Loucy (cell line): ENCODE data around the gene CYTH4.

Source experiments
- H2AFZ ChIP-seq: fragments of 200-600 bp; sonication (generic); 2 replicates; pipeline ENCODE4 v1.6.0; 2016; ENCODE audit warnings: antibody characterized with exemption, mild to moderate bottlenecking, low read length, moderate library complexity
- H3F3A ChIP-seq: fragments of 200-600 bp; 2 replicates; pipeline ENCODE4 v1.6.0; 2016; ENCODE audit warnings: antibody characterized with exemption, low read depth, mild to moderate bottlenecking
- H3K27me3 ChIP-seq: fragments of 200-600 bp; sonication (generic); 2 replicates; pipeline ENCODE4 v1.6.1; 2014; ENCODE audit warnings: low read length, mild to moderate bottlenecking; ENCODE audit not compliant: insufficient read depth, poor library complexity, severe bottlenecking
- H3K36me3 ChIP-seq: fragments of 200-600 bp; sonication (generic); 2 replicates; pipeline ENCODE4 v1.6.1; 2016; ENCODE audit warnings: low read length; ENCODE audit not compliant: insufficient read depth
- H3K4me1 ChIP-seq: fragments of 200-600 bp; sonication (generic); 2 replicates; pipeline ENCODE4 v1.5.1; 2014; ENCODE audit warnings: low read length, mild to moderate bottlenecking; ENCODE audit not compliant: insufficient read depth, poor library complexity, severe bottlenecking
- H3K4me2 ChIP-seq: fragments of 200-600 bp; sonication (generic); 2 replicates; pipeline ENCODE4 v1.6.0; 2014; ENCODE audit warnings: antibody characterized with exemption, low read length, low read depth, mild to moderate bottlenecking; ENCODE audit not compliant: poor library complexity, severe bottlenecking
- H3K4me3 ChIP-seq: fragments of 200-600 bp; sonication (generic); 2 replicates; pipeline ENCODE4 v1.5.1; 2014; ENCODE audit warnings: low read length, mild to moderate bottlenecking, mixed read lengths; ENCODE audit not compliant: poor library complexity, severe bottlenecking
- H3K79me2 ChIP-seq: fragments of 200-600 bp; sonication (generic); 2 replicates; pipeline ENCODE4 v1.6.1; 2014; ENCODE audit warnings: low read length; ENCODE audit not compliant: insufficient read depth
- H3K9ac ChIP-seq: fragments of 200-600 bp; sonication (generic); 2 replicates; pipeline ENCODE4 v1.6.0; 2014; ENCODE audit warnings: mild to moderate bottlenecking, low read depth, low read length, moderate library complexity; ENCODE audit not compliant: poor library complexity, severe bottlenecking
- H3K9me2 ChIP-seq: fragments of 200-600 bp; sonication (generic); replicated peaks from 2 replicates; pipeline ENCODE4 v1.6.1; 2016; ENCODE audit warnings: low read depth, low read length, mixed read lengths
- H3K9me3 ChIP-seq: fragments of 200-600 bp; sonication (generic); 2 replicates; pipeline ENCODE4 v1.6.1; 2014; ENCODE audit warnings: mild to moderate bottlenecking, antibody characterized with exemption, low read length, low read depth; ENCODE audit not compliant: insufficient read depth
- H4K20me1 ChIP-seq: fragments of 200-600 bp; sonication (generic); 2 replicates; pipeline ENCODE4 v1.6.0; 2014; ENCODE audit warnings: antibody characterized with exemption, low read length, mild to moderate bottlenecking; ENCODE audit not compliant: insufficient read depth, poor library complexity, severe bottlenecking
- EZH2phosphoT487 ChIP-seq: fragments of 200-600 bp; IDR thresholded peaks from 2 replicates; pipeline ENCODE4 v1.6.1; 2018; ENCODE audit warnings: antibody characterized with exemption, mild to moderate bottlenecking, moderate library complexity, borderline replicate concordance
- TF ChIP-seq, protein P1 (sequence below): fragments of 200-600 bp; sonication (generic); conservative IDR thresholded peaks from 2 replicates; pipeline ENCODE4 v1.5.1; 2014; ENCODE audit warnings: mild to moderate bottlenecking, antibody characterized with exemption, low read length

The CYTH4 gene

DNA sequence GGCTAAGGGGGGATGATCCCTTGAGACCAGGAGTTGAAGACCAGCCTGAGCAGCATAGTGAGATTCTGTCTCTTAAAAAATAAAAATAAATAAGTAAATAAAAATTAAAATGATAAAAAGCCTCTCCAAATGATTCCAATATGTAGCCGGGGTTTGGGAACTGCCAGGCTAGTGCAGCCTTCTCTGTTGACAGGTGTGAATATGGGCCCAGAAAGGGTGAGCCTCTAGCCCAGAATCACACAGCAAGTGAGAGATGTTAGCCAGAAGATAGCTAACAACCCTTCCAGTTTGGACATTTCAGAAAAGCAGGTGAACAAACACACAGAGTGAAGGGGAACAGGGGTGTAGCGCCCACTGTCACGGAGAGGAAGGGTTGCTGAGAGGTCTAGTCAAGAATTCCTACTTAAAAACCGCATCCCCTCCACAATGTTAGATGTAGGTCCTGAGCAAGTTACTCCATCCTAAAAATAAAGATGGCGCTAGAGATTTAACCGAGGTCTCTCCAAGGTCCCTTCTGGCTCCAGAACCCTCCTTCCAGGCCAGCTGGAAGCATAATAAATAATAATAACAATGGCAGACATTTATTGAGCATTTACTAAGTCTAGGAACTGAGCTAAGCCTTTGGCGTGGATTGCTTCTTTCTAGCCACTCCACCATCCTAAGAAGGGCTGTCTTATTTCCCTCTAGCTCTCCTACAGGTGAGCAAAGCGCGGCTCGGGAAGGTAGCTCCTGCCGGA is 51.6 kb downstream of the CYTH4 start:
- no peaks in the 10 kb centered on the region for H3K79me2 ChIP-seq
- no peaks in the 10 kb centered on the region for H4K20me1 ChIP-seq
- no peaks in the 10 kb centered on the region for H3F3A ChIP-seq
- no peak overlapping the region for H3K4me2 ChIP-seq
- no peak overlapping the region for H3K4me3 ChIP-seq
- H3K9me3 ChIP-seq, result no peaks in the 10 kb centered on the region
- no peaks in the 10 kb centered on the region for H3K36me3 ChIP-seq
- H3K9me2 ChIP-seq, result no peaks in the 10 kb centered on the region
- H2AFZ ChIP-seq, result no peak overlapping the region
- no peaks in the 10 kb centered on the region for H3K27me3 ChIP-seq
- H3K4me1 ChIP-seq, result no peaks in the 10 kb centered on the region
- TF ChIP-seq, protein P1, sequence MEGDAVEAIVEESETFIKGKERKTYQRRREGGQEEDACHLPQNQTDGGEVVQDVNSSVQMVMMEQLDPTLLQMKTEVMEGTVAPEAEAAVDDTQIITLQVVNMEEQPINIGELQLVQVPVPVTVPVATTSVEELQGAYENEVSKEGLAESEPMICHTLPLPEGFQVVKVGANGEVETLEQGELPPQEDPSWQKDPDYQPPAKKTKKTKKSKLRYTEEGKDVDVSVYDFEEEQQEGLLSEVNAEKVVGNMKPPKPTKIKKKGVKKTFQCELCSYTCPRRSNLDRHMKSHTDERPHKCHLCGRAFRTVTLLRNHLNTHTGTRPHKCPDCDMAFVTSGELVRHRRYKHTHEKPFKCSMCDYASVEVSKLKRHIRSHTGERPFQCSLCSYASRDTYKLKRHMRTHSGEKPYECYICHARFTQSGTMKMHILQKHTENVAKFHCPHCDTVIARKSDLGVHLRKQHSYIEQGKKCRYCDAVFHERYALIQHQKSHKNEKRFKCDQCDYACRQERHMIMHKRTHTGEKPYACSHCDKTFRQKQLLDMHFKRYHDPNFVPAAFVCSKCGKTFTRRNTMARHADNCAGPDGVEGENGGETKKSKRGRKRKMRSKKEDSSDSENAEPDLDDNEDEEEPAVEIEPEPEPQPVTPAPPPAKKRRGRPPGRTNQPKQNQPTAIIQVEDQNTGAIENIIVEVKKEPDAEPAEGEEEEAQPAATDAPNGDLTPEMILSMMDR, result no peak
- no peak for TF ChIP-seq EZH2phosphoT487
- no peak overlapping the region for H3K9ac ChIP-seq

DNA sequence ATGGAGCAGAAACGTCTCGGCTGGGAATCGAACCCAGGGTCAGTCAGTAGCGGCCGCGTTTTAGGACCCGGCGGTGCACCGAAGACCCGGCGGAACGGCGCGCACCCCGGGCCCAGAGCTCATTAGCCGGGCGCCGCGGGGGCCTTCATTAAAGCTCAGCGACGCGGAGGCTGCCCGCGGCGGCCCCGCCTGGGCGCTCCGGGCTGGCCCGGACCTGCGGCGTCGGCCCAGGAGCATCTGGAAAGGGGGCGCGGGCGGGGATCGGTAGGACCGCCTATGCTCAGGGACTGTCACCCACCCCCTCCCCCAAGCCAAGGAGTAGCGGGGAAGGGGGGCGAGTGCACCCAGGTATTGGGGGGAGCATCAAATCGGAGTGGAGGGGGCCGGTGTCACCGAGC is 52.2 kb downstream of the CYTH4 start:
- no peak overlapping the region for H3K4me3 ChIP-seq
- H3K4me1 ChIP-seq, result no peaks in the 10 kb centered on the region
- H2AFZ ChIP-seq, result no peak overlapping the region

DNA sequence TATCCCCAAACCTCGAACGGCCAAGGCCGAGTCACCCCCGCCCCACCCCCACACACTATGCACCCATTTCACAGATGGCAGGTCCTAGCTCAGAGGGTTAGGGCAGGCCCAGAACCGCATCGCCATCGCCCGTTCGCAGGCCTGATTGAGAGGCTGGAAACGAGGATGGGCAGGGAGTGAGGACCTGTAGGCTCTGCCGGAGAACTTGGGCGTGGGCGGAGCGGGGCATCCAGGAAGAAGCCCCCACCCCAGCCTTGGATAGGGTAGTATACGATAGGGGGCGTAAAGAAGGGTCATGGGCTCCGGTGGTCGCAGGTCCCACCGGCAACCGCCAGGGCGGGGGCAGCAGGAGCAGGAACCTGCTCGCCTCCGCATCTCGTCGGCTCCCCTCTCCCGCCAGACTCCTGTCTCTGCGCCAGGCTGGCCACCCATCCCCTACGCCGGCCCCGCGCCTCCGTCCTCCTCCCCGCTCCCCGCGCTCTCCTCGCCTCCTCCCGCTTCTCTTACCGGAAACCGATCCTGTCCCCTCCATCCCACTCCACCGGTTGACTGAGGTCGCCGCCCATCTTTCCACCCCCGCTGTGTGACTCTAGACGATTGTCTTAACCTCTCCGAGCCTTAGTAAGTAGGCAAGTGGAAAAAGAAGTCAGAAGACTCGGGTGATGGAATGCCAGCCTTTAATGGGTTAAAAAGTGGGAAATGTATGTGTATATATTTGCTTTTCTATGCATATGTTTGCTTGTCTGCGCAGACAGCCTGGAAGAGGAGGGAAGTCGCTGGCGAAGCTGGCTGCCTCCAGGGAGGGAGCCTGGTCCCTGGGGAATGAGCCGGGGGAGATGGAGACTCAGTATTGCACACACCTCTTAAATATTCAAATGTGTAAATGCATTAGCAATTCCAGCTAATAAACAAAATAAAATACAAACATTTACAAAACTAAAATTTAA is 52.8 kb downstream of the CYTH4 start:
- Histone ChIP-seq H3K36me3 (no peaks in the 10 kb centered on the region), H3F3A (no peaks in the 10 kb centered on the region), H3K9me2 (no peaks in the 10 kb centered on the region), H3K79me2 (no peaks in the 10 kb centered on the region), H3K9me3 (no peaks in the 10 kb centered on the region), H3K4me1 (no peaks in the 10 kb centered on the region), H3K27me3 (no peaks in the 10 kb centered on the region), H3K9ac (no peak overlapping the region), H4K20me1 (no peaks in the 10 kb centered on the region), H2AFZ (no peak overlapping the region), H3K4me2 (no peak overlapping the region), H3K4me3 (no peak overlapping the region)
- TF ChIP-seq, protein P1, result no peak
- TF ChIP-seq EZH2phosphoT487, result no peak

More for the DNA sequence above, 52.2 kb downstream of the CYTH4 start:
- no peak overlapping the region for H3K9ac ChIP-seq
- TF ChIP-seq, protein P1, result no peak
- no peak for TF ChIP-seq EZH2phosphoT487
- no peak overlapping the region for H3K4me2 ChIP-seq
- H3K9me3 ChIP-seq, result no peaks in the 10 kb centered on the region
- H4K20me1 ChIP-seq, result no peaks in the 10 kb centered on the region
- H3F3A ChIP-seq, result no peaks in the 10 kb centered on the region
- H3K36me3 ChIP-seq, result no peaks in the 10 kb centered on the region
- no peaks in the 10 kb centered on the region for H3K9me2 ChIP-seq
- no peaks in the 10 kb centered on the region for H3K27me3 ChIP-seq
- no peaks in the 10 kb centered on the region for H3K79me2 ChIP-seq
